ENCODE measurements around the gene C19orf38. TPM values are rescaled to one million over a fixed set of nuclear protein-coding genes. Genes with fewer than 3 reads are reported as not detected.

Gene C19orf38
- total and polyA plus RNA-seq, 8 donors, result 0.92 to 2.2 (median 1.2) TPM; not detected in 3

GRCh38 chr19:10819124-10820060, 28.8 kb upstream of the C19orf38 start:
- peak in 1 of 2 donors; percentile 50 for DNase-seq
- Histone ChIP-seq H3K27ac (peak overlapping the region in 3 of 5 donors; percentile 74 to 86 (median 83)), H3K4me1 (peaks cover 0 to 26% (median 7%) of the 10 kb centered on the region in 4 donors), H3K36me3 (peaks cover 72 to 100% (median 100%) of the 10 kb centered on the region in 4 donors), H3K4me3 (no peak overlapping the region), H3K9me3 (no peaks in the 10 kb centered on the region), H3K27me3 (no peaks in the 10 kb centered on the region)
- TF ChIP-seq POLR2AphosphoS5 (IDR thresholded peaks at IDR 0.05) (no peak), POLR2A (IDR thresholded peaks at IDR 0.05) (no peak), EP300 (IDR thresholded peaks at IDR 0.05) (no peak), CTCF (IDR thresholded peaks at IDR 0.05) (no peak)
- intact Hi-C loops (cut with DNase I; ENCODE audit: low total_unique reads), result no loop called here
- WGBS, 5 donors, result 89 to 95% (median 91%) methylated on average over 27 of the region's 27 CpGs

GRCh38 chr19:10820173-10820572, 28.0 kb upstream of the C19orf38 start:
- no peak for DNase-seq
- H3K36me3 ChIP-seq, result peaks cover 72 to 100% (median 100%) of the 10 kb centered on the region in 4 donors
- no peak overlapping the region for H3K27ac ChIP-seq
- H3K9me3 ChIP-seq, result no peaks in the 10 kb centered on the region
- peaks cover 0 to 20% (median 7%) of the 10 kb centered on the region in 4 donors for H3K4me1 ChIP-seq
- TF ChIP-seq EP300 (IDR thresholded peaks at IDR 0.05), result no peak
- TF ChIP-seq POLR2A (IDR thresholded peaks at IDR 0.05), result no peak
- peak in 1 of 7 experiments; percentile 6 for TF ChIP-seq CTCF (IDR thresholded peaks at IDR 0.05)
- no peak for TF ChIP-seq POLR2AphosphoS5 (IDR thresholded peaks at IDR 0.05)
- WGBS, 5 donors, result 89 to 93% (median 90%) methylated on average over 6 to 7 of the region's 7 CpGs
- H3K27me3 ChIP-seq, result no peaks in the 10 kb centered on the region
- no peak overlapping the region for H3K4me3 ChIP-seq
- intact Hi-C loops (cut with DNase I; ENCODE audit: low total_unique reads), result no loop called here

- no peak for DNase-seq
- H3K27me3 ChIP-seq, result no peaks in the 10 kb centered on the region
- peaks cover 91 to 100% (median 100%) of the 10 kb centered on the region in 4 donors for H3K36me3 ChIP-seq
- TF ChIP-seq CTCF (IDR thresholded peaks at IDR 0.05), result no peak
- TF ChIP-seq EP300 (IDR thresholded peaks at IDR 0.05), result no peak
- TF ChIP-seq POLR2AphosphoS5 (IDR thresholded peaks at IDR 0.05), result no peak
- TF ChIP-seq POLR2A (IDR thresholded peaks at IDR 0.05), result no peak
- H3K27ac ChIP-seq, result no peak overlapping the region
- H3K9me3 ChIP-seq, result no peaks in the 10 kb centered on the region
- WGBS, 5 donors, result 92 to 98% (median 95%) methylated on average over 9 to 12 of the region's 12 CpGs
- H3K4me1 ChIP-seq, result peaks cover 0 to 2% (median 0%) of the 10 kb centered on the region in 4 donors
- intact Hi-C loops (cut with DNase I; ENCODE audit: low total_unique reads), result no loop called here
- H3K4me3 ChIP-seq, result no peak overlapping the region
These were observed 24.5 kb upstream of the C19orf38 start for GRCh38 chr19:10823690-10824089.

GRCh38 chr19:10826231-10826630, 22.0 kb upstream of the C19orf38 start:
- TF ChIP-seq EP300 (IDR thresholded peaks at IDR 0.05) (no peak), POLR2A (IDR thresholded peaks at IDR 0.05) (no peak), CTCF (IDR thresholded peaks at IDR 0.05) (no peak), POLR2AphosphoS5 (IDR thresholded peaks at IDR 0.05) (no peak)
- H3K27ac ChIP-seq, result no peak overlapping the region
- intact Hi-C loops (cut with DNase I; ENCODE audit: low total_unique reads), result no loop called here
- no peak for DNase-seq
- no peaks in the 10 kb centered on the region for H3K9me3 ChIP-seq
- H3K4me1 ChIP-seq, result no peaks in the 10 kb centered on the region
- H3K36me3 ChIP-seq, result peaks cover 90 to 100% (median 100%) of the 10 kb centered on the region in 4 donors
- 85 to 94% (median 90%) methylated on average over 7 of the region's 7 CpGs for WGBS, 5 donors
- H3K4me3 ChIP-seq, result no peak overlapping the region
- no peaks in the 10 kb centered on the region for H3K27me3 ChIP-seq
